ENCODE results near the gene CDH22. TPM values are rescaled to one million over a fixed set of nuclear protein-coding genes. Genes with fewer than 3 reads are reported as not detected.
A peak's percentile ranks its signal among the peaks of the same experiment; 100 is the strongest.

CDH22 gene
- total and polyA plus RNA-seq, 10 donors = not detected

- Histone ChIP-seq H3K4me1 (no peaks in the 10 kb centered on the region), H3K9me3 (no peaks in the 10 kb centered on the region), H3K27ac (no peak overlapping the region), H3K27me3 (replicated peaks in 1 of 7) (peaks cover 0 to 67% (median 7%) of the 10 kb centered on the region in 7 donors), H3K4me3 (no peak overlapping the region), H3K36me3 (no peaks in the 10 kb centered on the region)
- 83 to 88% (median 85%) methylated on average over 7 of the region's 7 CpGs for WGBS, 5 donors
- DNase-seq = no peak
- intact Hi-C loops (cut with DNase I; ENCODE audit: low total_unique reads) = no loop called here
- TF ChIP-seq CTCF (IDR thresholded peaks at IDR 0.05 in 8 of 11, conservative IDR thresholded peaks at IDR 0.05 in 3 of 11) (no peak), POLR2AphosphoS5 (IDR thresholded peaks at IDR 0.05) (no peak), POLR2A (IDR thresholded peaks at IDR 0.05) (no peak)
Measured at GRCh38 chr20:46286977-46287376, 21.3 kb downstream of the CDH22 start.

- peak; percentile 42 for DNase-seq
- Histone ChIP-seq H3K36me3 (no peaks in the 10 kb centered on the region), H3K4me3 (no peak overlapping the region), H3K4me1 (no peaks in the 10 kb centered on the region), H3K9me3 (no peaks in the 10 kb centered on the region), H3K27me3 (replicated peaks in 1 of 7) (peaks cover 0 to 67% (median 7%) of the 10 kb centered on the region in 7 donors), H3K27ac (no peak overlapping the region)
- intact Hi-C loops (cut with DNase I; ENCODE audit: low total_unique reads) = no loop called here
- TF ChIP-seq CTCF (IDR thresholded peaks at IDR 0.05 in 8 of 11, conservative IDR thresholded peaks at IDR 0.05 in 3 of 11) (no peak), POLR2A (IDR thresholded peaks at IDR 0.05) (no peak), POLR2AphosphoS5 (IDR thresholded peaks at IDR 0.05) (no peak)
- WGBS, 5 donors = 60 to 76% (median 62%) methylated on average over 13 of the region's 13 CpGs
Measured at GRCh38 chr20:46286382-46286781, 21.9 kb downstream of the CDH22 start.

GRCh38 chr20:46285740-46286139 lies 22.6 kb downstream of the CDH22 start:
- DNase-seq = no peak
- no peak overlapping the region for H3K4me3 ChIP-seq
- H3K36me3 ChIP-seq = no peaks in the 10 kb centered on the region
- intact Hi-C loops (cut with DNase I; ENCODE audit: low total_unique reads) = no loop called here
- peaks cover 0 to 65% (median 7%) of the 10 kb centered on the region in 7 donors for H3K27me3 ChIP-seq (replicated peaks in 1 of 7)
- WGBS, 5 donors = 70 to 81% (median 77%) methylated on average over 3 of the region's 3 CpGs
- no peak for TF ChIP-seq POLR2AphosphoS5 (IDR thresholded peaks at IDR 0.05)
- no peak for TF ChIP-seq CTCF (IDR thresholded peaks at IDR 0.05 in 8 of 11, conservative IDR thresholded peaks at IDR 0.05 in 3 of 11)
- TF ChIP-seq POLR2A (IDR thresholded peaks at IDR 0.05) = no peak
- H3K27ac ChIP-seq = no peak overlapping the region
- no peaks in the 10 kb centered on the region for H3K9me3 ChIP-seq
- H3K4me1 ChIP-seq = no peaks in the 10 kb centered on the region

- no peak overlapping the region for H3K4me3 ChIP-seq
- H3K27me3 ChIP-seq (replicated peaks in 1 of 7) = peaks cover 0 to 70% (median 7%) of the 10 kb centered on the region in 7 donors
- no peak overlapping the region for H3K27ac ChIP-seq
- no peaks in the 10 kb centered on the region for H3K4me1 ChIP-seq
- peak; percentile 15 for DNase-seq
- 61 to 72% (median 71%) methylated on average over 8 of the region's 8 CpGs for WGBS, 5 donors
- TF ChIP-seq CTCF (IDR thresholded peaks at IDR 0.05 in 8 of 11, conservative IDR thresholded peaks at IDR 0.05 in 3 of 11) (no peak), POLR2A (IDR thresholded peaks at IDR 0.05) (no peak), POLR2AphosphoS5 (IDR thresholded peaks at IDR 0.05) (no peak)
- intact Hi-C loops (cut with DNase I; ENCODE audit: low total_unique reads) = no loop called here
- no peaks in the 10 kb centered on the region for H3K9me3 ChIP-seq
- no peaks in the 10 kb centered on the region for H3K36me3 ChIP-seq
Measured at GRCh38 chr20:46285072-46285471, 23.2 kb downstream of the CDH22 start.

Measured in spleen (tissue), 11 donors.